Panc1 (cell line): ENCODE measurements around the gene ITPRIP. TPM values are rescaled to one million over a fixed set of nuclear protein-coding genes. Genes with fewer than 3 reads are reported as not detected.

Experiments used
- ATAC-seq: fragments of 200-7000 bp; cut with Tn5 transposase; 2 replicates; pipeline ENCODE4 v1.9.1; 2020; ENCODE audit warnings: mild to moderate bottlenecking, moderate library complexity
- BruUV-seq: library from RNA; stranded (reverse); fragments of 400-500 nt; replicated peaks from 2 replicates; lab custom pipeline; 2021; lab: Mats Ljungman, UMichigan
- CTCF ChIA-PET: fragments of 300-600 bp; sonication (Branson Sonifier 250); formaldehyde crosslinking; loops from one replicate; lab custom pipeline; 2022; ENCODE audit warnings: antibody characterized with exemption; lab: Charles Lee
- POLR2A ChIA-PET: fragments of 300-600 bp; sonication (Branson Sonifier 250); formaldehyde crosslinking; loops from one replicate; lab custom pipeline; 2022; ENCODE audit warnings: antibody characterized with exemption; lab: Charles Lee
- DNase-seq: peaks from one replicate; pipeline ENCODE4 v3.0.0-alpha.2; 2010; ENCODE audit warnings: low read depth, low spot score
- H3K27ac ChIP-seq: 2 replicates; pipeline ENCODE4 v1.5.1; 2011; ENCODE audit warnings: mild to moderate bottlenecking, low read length, inconsistent platforms
- H3K27me3 ChIP-seq: fragments of 200-500 bp; sonication (Bioruptor generic); 2 replicates; pipeline ENCODE4 v1.6.0; 2014; ENCODE audit warnings: low read length, inconsistent platforms; ENCODE audit not compliant: control insufficient read depth, insufficient read depth
- H3K36me3 ChIP-seq: fragments of 200-500 bp; sonication (Bioruptor generic); 2 replicates; pipeline ENCODE4 v1.5.1; 2014; ENCODE audit warnings: inconsistent platforms, mild to moderate bottlenecking, low read length, moderate library complexity; ENCODE audit not compliant: control insufficient read depth, insufficient read depth
- H3K4me1 ChIP-seq: 2 replicates; pipeline ENCODE4 v1.5.1; 2011; ENCODE audit warnings: inconsistent platforms, mild to moderate bottlenecking, low read length, moderate library complexity; ENCODE audit not compliant: control insufficient read depth, insufficient read depth
- H3K4me3 ChIP-seq, 2 experiments: 2 replicates each; pipeline ENCODE4 v1.5.1; 2011 to 2012; ENCODE audit warnings: low read depth in 2 of 2, low read length in 2 of 2, mild to moderate bottlenecking in 2 of 2, inconsistent platforms in 1 of 2, moderate library complexity in 1 of 2
- H3K9me3 ChIP-seq: fragments of 200-500 bp; sonication (Bioruptor generic); 2 replicates; pipeline ENCODE4 v1.5.1; 2014; ENCODE audit warnings: low read depth, mild to moderate bottlenecking, inconsistent platforms, low read length, moderate library complexity; ENCODE audit not compliant: control insufficient read depth, insufficient read depth
- CTCF ChIP-seq: fragments of 450-650 bp; IDR thresholded peaks from 2 replicates; pipeline ENCODE4 v1.5.1; 2017; ENCODE audit warnings: mild to moderate bottlenecking
- POLR2AphosphoS5 ChIP-seq: IDR thresholded peaks from 2 replicates; pipeline ENCODE4 v1.6.1; 2012; ENCODE audit warnings: mild to moderate bottlenecking, low read depth, low read length, moderate library complexity
- SIN3A ChIP-seq: IDR thresholded peaks from 2 replicates; pipeline ENCODE4 v1.6.1; 2012; ENCODE audit warnings: low read depth, mild to moderate bottlenecking, low read length, moderate library complexity, borderline replicate concordance; ENCODE audit not compliant: insufficient read depth
- TCF7L2 ChIP-seq: IDR thresholded peaks from 2 replicates; pipeline ENCODE4 v1.6.1; 2011; ENCODE audit warnings: mild to moderate bottlenecking, low read depth, low read length, inconsistent platforms
- in situ Hi-C: cut with HindIII; loops from 2 replicates; pipeline ENCODE4 v1.10.0; 2016; ENCODE audit warnings: low sequenced_read_pairs, low pct_unique_long_range_greater_than_20kb
- intact Hi-C: fragments of 100-400 bp; cut with micrococcal nuclease; formaldehyde crosslinking; loops from one replicate; pipeline ENCODE4 v1.10.0; 2022; ENCODE audit not compliant: unreplicated experiment
- total RNA-seq: library from RNA; stranded (reverse); gene quantifications from one replicate; pipeline ENCODE4 v1.2.1, GENCODE V29; 2021; ENCODE audit not compliant: unreplicated experiment
- TF ChIP-seq, protein P1 (sequence below), 2 experiments: IDR thresholded peaks; 2 replicates each; pipeline ENCODE4 v1.6.1; 2011 to 2012; ENCODE audit warnings: low read depth in 2 of 2, control low read depth in 1 of 2, low read length in 1 of 2, mild to moderate bottlenecking in 1 of 2, moderate library complexity in 1 of 2; ENCODE audit not compliant: insufficient read depth in 1 of 2

Gene ITPRIP
- total RNA-seq, 1 experiment from 2014 or later: 55.0 TPM

- ATAC-seq: no peak
- intact Hi-C loops: no loop called here
- POLR2A ChIA-PET: no interaction called here
- TF ChIP-seq TCF7L2: no peak
- TF ChIP-seq POLR2AphosphoS5: no peak
- TF ChIP-seq SIN3A: no peak
- no peak for TF ChIP-seq CTCF
- TF ChIP-seq, protein P1, sequence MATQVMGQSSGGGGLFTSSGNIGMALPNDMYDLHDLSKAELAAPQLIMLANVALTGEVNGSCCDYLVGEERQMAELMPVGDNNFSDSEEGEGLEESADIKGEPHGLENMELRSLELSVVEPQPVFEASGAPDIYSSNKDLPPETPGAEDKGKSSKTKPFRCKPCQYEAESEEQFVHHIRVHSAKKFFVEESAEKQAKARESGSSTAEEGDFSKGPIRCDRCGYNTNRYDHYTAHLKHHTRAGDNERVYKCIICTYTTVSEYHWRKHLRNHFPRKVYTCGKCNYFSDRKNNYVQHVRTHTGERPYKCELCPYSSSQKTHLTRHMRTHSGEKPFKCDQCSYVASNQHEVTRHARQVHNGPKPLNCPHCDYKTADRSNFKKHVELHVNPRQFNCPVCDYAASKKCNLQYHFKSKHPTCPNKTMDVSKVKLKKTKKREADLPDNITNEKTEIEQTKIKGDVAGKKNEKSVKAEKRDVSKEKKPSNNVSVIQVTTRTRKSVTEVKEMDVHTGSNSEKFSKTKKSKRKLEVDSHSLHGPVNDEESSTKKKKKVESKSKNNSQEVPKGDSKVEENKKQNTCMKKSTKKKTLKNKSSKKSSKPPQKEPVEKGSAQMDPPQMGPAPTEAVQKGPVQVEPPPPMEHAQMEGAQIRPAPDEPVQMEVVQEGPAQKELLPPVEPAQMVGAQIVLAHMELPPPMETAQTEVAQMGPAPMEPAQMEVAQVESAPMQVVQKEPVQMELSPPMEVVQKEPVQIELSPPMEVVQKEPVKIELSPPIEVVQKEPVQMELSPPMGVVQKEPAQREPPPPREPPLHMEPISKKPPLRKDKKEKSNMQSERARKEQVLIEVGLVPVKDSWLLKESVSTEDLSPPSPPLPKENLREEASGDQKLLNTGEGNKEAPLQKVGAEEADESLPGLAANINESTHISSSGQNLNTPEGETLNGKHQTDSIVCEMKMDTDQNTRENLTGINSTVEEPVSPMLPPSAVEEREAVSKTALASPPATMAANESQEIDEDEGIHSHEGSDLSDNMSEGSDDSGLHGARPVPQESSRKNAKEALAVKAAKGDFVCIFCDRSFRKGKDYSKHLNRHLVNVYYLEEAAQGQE (IDR thresholded peaks at IDR 0.05; ENCODE audit: insufficient read depth in 1 of 2, low read depth in 2 of 2, low read length in 1 of 2): no peak
- CTCF ChIA-PET: no interaction called here
- no peak overlapping the region for H3K4me3 ChIP-seq
- no peaks in the 10 kb centered on the region for H3K36me3 ChIP-seq
- H3K9me3 ChIP-seq: no peaks in the 10 kb centered on the region
- no peaks in the 10 kb centered on the region; the same call in none of the 2 replicates for H3K27me3 ChIP-seq
- in situ Hi-C loops: no loop called here
- BruUV-seq: no TSS peak
- no peak overlapping the region for H3K27ac ChIP-seq
- H3K4me1 ChIP-seq: no peaks in the 10 kb centered on the region
- no peak for DNase-seq
Measured at GRCh38 chr10:104380336-104380735, 42.1 kb upstream of the ITPRIP start.

GRCh38 chr10:104376784-104377300 lies 38.6 kb upstream of the ITPRIP start:
- in situ Hi-C loops: no loop called here
- BruUV-seq: no TSS peak
- DNase-seq: no peak
- Histone ChIP-seq H3K4me1 (no peaks in the 10 kb centered on the region), H3K9me3 (no peaks in the 10 kb centered on the region), H3K27me3 (no peaks in the 10 kb centered on the region; the same call in 1 of the 2 replicates), H3K27ac (no peak overlapping the region), H3K4me3 (no peak overlapping the region), H3K36me3 (no peaks in the 10 kb centered on the region)
- POLR2A ChIA-PET: no interaction called here
- no peak for ATAC-seq
- CTCF ChIA-PET: no interaction called here
- TF ChIP-seq POLR2AphosphoS5: no peak
- no peak for TF ChIP-seq CTCF
- TF ChIP-seq, protein P1 (IDR thresholded peaks at IDR 0.05; ENCODE audit: insufficient read depth in 1 of 2, low read depth in 2 of 2, low read length in 1 of 2): no peak
- TF ChIP-seq SIN3A: no peak
- TF ChIP-seq TCF7L2: no peak
- intact Hi-C loops: no loop called here
